Glutamatergic neuron (in vitro differentiated cells): ENCODE measurements around the gene DDI2. TPM values are rescaled to one million over a fixed set of nuclear protein-coding genes. Genes with fewer than 3 reads are reported as not detected.

Experiments
- DNase-seq: peaks from one replicate; pipeline ENCODE4 v3.0.0; 2022
- H3K27ac Mint-ChIP-seq: one replicate; pipeline ENCODE4 v1.8.0; 2020; ENCODE audit warnings: mild to moderate bottlenecking, mixed read lengths, inconsistent platforms; ENCODE audit not compliant: unreplicated experiment
- H3K27me3 Mint-ChIP-seq: one replicate; pipeline ENCODE4 v1.8.0; 2020; ENCODE audit warnings: mild to moderate bottlenecking, moderate library complexity, mixed read lengths, inconsistent platforms; ENCODE audit not compliant: unreplicated experiment
- H3K36me3 Mint-ChIP-seq: one replicate; pipeline ENCODE4 v1.8.0; 2020; ENCODE audit warnings: mild to moderate bottlenecking, mixed read lengths, inconsistent platforms; ENCODE audit not compliant: unreplicated experiment
- H3K4me1 Mint-ChIP-seq: one replicate; pipeline ENCODE4 v1.8.0; 2020; ENCODE audit warnings: mild to moderate bottlenecking, low read depth, mixed read lengths, inconsistent platforms; ENCODE audit not compliant: unreplicated experiment
- H3K4me3 Mint-ChIP-seq: one replicate; pipeline ENCODE4 v1.8.0; 2020; ENCODE audit warnings: mild to moderate bottlenecking, mixed read lengths, inconsistent platforms; ENCODE audit not compliant: unreplicated experiment
- H3K9me3 Mint-ChIP-seq: one replicate; pipeline ENCODE4 v1.8.0; 2020; ENCODE audit warnings: mild to moderate bottlenecking, moderate library complexity, mixed read lengths, inconsistent platforms; ENCODE audit not compliant: unreplicated experiment
- CTCF ChIP-seq: fragments of 200-600 bp; sonication (generic); IDR thresholded peaks from one replicate; pipeline ENCODE4 v1.5.0; 2021; ENCODE audit not compliant: partially characterized antibody, unreplicated experiment
- total RNA-seq: library from RNA; stranded (reverse); fragmentation: NEBNext Ultra II Directional; extraction: Animal tissue kit (Norgen Biotek cat#: 25700); gene quantifications from one replicate; pipeline ENCODE4 v1.2.1, GENCODE V29; 2021; ENCODE audit not compliant: unreplicated experiment

Gene DDI2
- total RNA-seq, 1 donor from 2014 or later, result 29.6 TPM

- Mint-ChIP-seq H3K4me1 (peaks cover 26% of the 10 kb centered on the region), H3K4me3 (no peak overlapping the region), H3K36me3 (no peaks in the 10 kb centered on the region), H3K27me3 (peaks cover 4% of the 10 kb centered on the region), H3K27ac (no peak overlapping the region), H3K9me3 (peaks cover 2% of the 10 kb centered on the region)
- DNase-seq, result no peak
- TF ChIP-seq CTCF, result no peak
Measured at GRCh38 chr1:15690317-15690716, 73.1 kb downstream of the DDI2 start.

GRCh38 chr1:15691434-15692032, 74.3 kb downstream of the DDI2 start:
- TF ChIP-seq CTCF, result no peak
- Mint-ChIP-seq H3K9me3 (peaks cover 2% of the 10 kb centered on the region), H3K4me3 (peak overlapping the region; percentile 26), H3K27ac (peak overlapping the region; percentile 44), H3K36me3 (no peaks in the 10 kb centered on the region), H3K27me3 (peaks cover 4% of the 10 kb centered on the region), H3K4me1 (peaks cover 20% of the 10 kb centered on the region)
- no peak for DNase-seq

- Mint-ChIP-seq H3K27me3 (peaks cover 2% of the 10 kb centered on the region), H3K9me3 (peaks cover 2% of the 10 kb centered on the region), H3K27ac (no peak overlapping the region), H3K36me3 (no peaks in the 10 kb centered on the region), H3K4me3 (no peak overlapping the region), H3K4me1 (peaks cover 20% of the 10 kb centered on the region)
- no peak for TF ChIP-seq CTCF
- DNase-seq, result no peak
Measured at GRCh38 chr1:15692121-15692682, 74.9 kb downstream of the DDI2 start.

- H3K27ac Mint-ChIP-seq, result peak overlapping the region; percentile 89
- TF ChIP-seq CTCF, result no peak
- H3K27me3 Mint-ChIP-seq, result peaks cover 2% of the 10 kb centered on the region
- no peaks in the 10 kb centered on the region for H3K36me3 Mint-ChIP-seq
- peaks cover 2% of the 10 kb centered on the region for H3K9me3 Mint-ChIP-seq
- peaks cover 18% of the 10 kb centered on the region for H3K4me1 Mint-ChIP-seq
- no peak for DNase-seq
- H3K4me3 Mint-ChIP-seq, result no peak overlapping the region
Measured at GRCh38 chr1:15693371-15693770, 76.1 kb downstream of the DDI2 start.

- no peaks in the 10 kb centered on the region for H3K36me3 Mint-ChIP-seq
- peaks cover 14% of the 10 kb centered on the region for H3K4me1 Mint-ChIP-seq
- no peak overlapping the region for H3K27ac Mint-ChIP-seq
- peaks cover 3% of the 10 kb centered on the region for H3K27me3 Mint-ChIP-seq
- no peak for TF ChIP-seq CTCF
- H3K4me3 Mint-ChIP-seq, result no peak overlapping the region
- DNase-seq, result no peak
- peaks cover 8% of the 10 kb centered on the region for H3K9me3 Mint-ChIP-seq
Measured at GRCh38 chr1:15696956-15697521, 79.8 kb downstream of the DDI2 start.
